Mammary epithelial cell (primary cell): Measurements from ENCODE around the gene DENND1A.

Experiments
- CTCF ChIP-seq, 2 donors: IDR thresholded peaks in 1 of 2; conservative IDR thresholded peaks in 1 of 2; 2 replicates each; pipeline ENCODE4 v1.5.1; 2011 to 2012; ENCODE audit warnings: inconsistent platforms in 2 of 2, low read length in 2 of 2, mild to moderate bottlenecking in 2 of 2, control low read depth in 1 of 2, low read depth in 1 of 2; ENCODE audit not compliant: insufficient read depth in 1 of 2; ENCODE audit errors: extremely low read depth in 1 of 2
- EZH2 ChIP-seq: IDR thresholded peaks from 2 replicates; pipeline ENCODE4 v1.6.1; 2012; ENCODE audit warnings: low read length, inconsistent platforms, borderline replicate concordance

- TF ChIP-seq CTCF (conservative IDR thresholded peaks at IDR 0.05 in 1 of 2, IDR thresholded peaks at IDR 0.05 in 1 of 2; ENCODE audit: extremely low read depth in 1 of 2, insufficient read depth in 1 of 2, low read depth in 1 of 2, low read length in 2 of 2): no peak
- TF ChIP-seq EZH2: no peak
These were observed 250.5 kb downstream of the DENND1A start for GRCh38 chr9:123679330-123679987.
